ENCODE results near the gene PDGFRB. TPM values are rescaled to one million over a fixed set of nuclear protein-coding genes. Genes with fewer than 3 reads are reported as not detected.

PDGFRB gene
- total RNA-seq, 1 experiment from 2014 or later = 0.66 TPM

GRCh38 chr5:150135557-150136304 lies 19.9 kb downstream of the PDGFRB start:
- no peak overlapping the region for H2AFZ ChIP-seq (ENCODE audit: low read length)
- ChIA-PET CTCF (no interaction called here), POLR2A (ENCODE audit: unreplicated experiment) (no interaction called here)
- intact Hi-C loops (cut with micrococcal nuclease) = loop anchor here (10.0 kb wide), 1 partner anchor 299 kb away; no protein-coding TSS in a partner anchor
- H3K9me3 ChIP-seq (ENCODE audit: low read length) = no peaks in the 10 kb centered on the region
- DNase-seq (no peak), ATAC-seq (no peak)
- no peaks in the 10 kb centered on the region for H3K27me3 ChIP-seq (ENCODE audit: low read length)
- no peaks in the 10 kb centered on the region for H3K36me3 ChIP-seq (ENCODE audit: low read depth, low read length)
- no peak overlapping the region for H3K4me2 ChIP-seq (ENCODE audit: low read length)
- no peak for TF ChIP-seq EZH2 (IDR thresholded peaks at IDR 0.05; ENCODE audit: low read length, unreplicated experiment)
- TF ChIP-seq EZH2phosphoT487 (IDR thresholded peaks at IDR 0.05; ENCODE audit: borderline replicate concordance, low read length) = no peak
- TF ChIP-seq CTCF (conservative IDR thresholded peaks at IDR 0.05; ENCODE audit: low read depth, low read length) = no peak
- no peaks in the 10 kb centered on the region for H4K20me1 ChIP-seq (ENCODE audit: low read length)
- H3F3A ChIP-seq (ENCODE audit: low read length, unreplicated experiment) = no peaks in the 10 kb centered on the region
- H3K4me3 ChIP-seq (ENCODE audit: low read length) = no peak overlapping the region
- H3K27ac ChIP-seq (ENCODE audit: low read length) = no peak overlapping the region
- H3K9me2 ChIP-seq (replicated peaks; ENCODE audit: low read length) = no peaks in the 10 kb centered on the region
- H3K79me2 ChIP-seq (ENCODE audit: low read length) = no peaks in the 10 kb centered on the region
- BruUV-seq (replicated peaks) = no TSS peak
- H3K9ac ChIP-seq (ENCODE audit: low read length) = no peak overlapping the region
- no peaks in the 10 kb centered on the region for H3K4me1 ChIP-seq (ENCODE audit: insufficient read depth, low read length)

GRCh38 chr5:150134198-150134588 lies 21.5 kb downstream of the PDGFRB start:
- intact Hi-C loops (cut with micrococcal nuclease) = loop anchor here (10.0 kb wide), 1 partner anchor 301 kb away; no protein-coding TSS in a partner anchor
- Histone ChIP-seq H3K27ac (ENCODE audit: low read length) (no peak overlapping the region), H3F3A (ENCODE audit: low read length, unreplicated experiment) (no peaks in the 10 kb centered on the region), H4K20me1 (ENCODE audit: low read length) (no peaks in the 10 kb centered on the region), H3K4me3 (ENCODE audit: low read length) (no peak overlapping the region), H3K36me3 (ENCODE audit: low read depth, low read length) (no peaks in the 10 kb centered on the region), H3K9me3 (ENCODE audit: low read length) (no peaks in the 10 kb centered on the region), H3K79me2 (ENCODE audit: low read length) (no peaks in the 10 kb centered on the region), H3K4me1 (ENCODE audit: insufficient read depth, low read length) (peaks cover 6% of the 10 kb centered on the region; the same call in 1 of the 2 replicates), H2AFZ (ENCODE audit: low read length) (no peak overlapping the region), H3K9me2 (replicated peaks; ENCODE audit: low read length) (no peaks in the 10 kb centered on the region), H3K27me3 (ENCODE audit: low read length) (no peaks in the 10 kb centered on the region), H3K9ac (ENCODE audit: low read length) (no peak overlapping the region), H3K4me2 (ENCODE audit: low read length) (no peak overlapping the region)
- BruUV-seq (replicated peaks) = no TSS peak
- ATAC-seq (no peak), DNase-seq (no peak)
- ChIA-PET POLR2A (ENCODE audit: unreplicated experiment) (no interaction called here), CTCF (no interaction called here)
- TF ChIP-seq EZH2phosphoT487 (IDR thresholded peaks at IDR 0.05; ENCODE audit: borderline replicate concordance, low read length) = no peak
- no peak for TF ChIP-seq EZH2 (IDR thresholded peaks at IDR 0.05; ENCODE audit: low read length, unreplicated experiment)
- no peak for TF ChIP-seq CTCF (conservative IDR thresholded peaks at IDR 0.05; ENCODE audit: low read depth, low read length)

- ATAC-seq (no peak), DNase-seq (no peak)
- H3K9ac ChIP-seq (ENCODE audit: low read length) = no peak overlapping the region
- no peak overlapping the region for H3K4me3 ChIP-seq (ENCODE audit: low read length)
- POLR2A ChIA-PET (ENCODE audit: unreplicated experiment) = no interaction called here
- H3K4me1 ChIP-seq (ENCODE audit: insufficient read depth, low read length) = peaks cover 6% of the 10 kb centered on the region; the same call in 1 of the 2 replicates
- TF ChIP-seq EZH2phosphoT487 (IDR thresholded peaks at IDR 0.05; ENCODE audit: borderline replicate concordance, low read length) (no peak), CTCF (conservative IDR thresholded peaks at IDR 0.05; ENCODE audit: low read depth, low read length) (no peak), EZH2 (IDR thresholded peaks at IDR 0.05; ENCODE audit: low read length, unreplicated experiment) (no peak)
- no peaks in the 10 kb centered on the region for H3K9me2 ChIP-seq (replicated peaks; ENCODE audit: low read length)
- H3K27ac ChIP-seq (ENCODE audit: low read length) = no peak overlapping the region
- H2AFZ ChIP-seq (ENCODE audit: low read length) = no peak overlapping the region
- H3K9me3 ChIP-seq (ENCODE audit: low read length) = no peaks in the 10 kb centered on the region
- BruUV-seq (replicated peaks) = no TSS peak
- H3F3A ChIP-seq (ENCODE audit: low read length, unreplicated experiment) = no peaks in the 10 kb centered on the region
- CTCF ChIA-PET = no interaction called here
- H3K27me3 ChIP-seq (ENCODE audit: low read length) = no peaks in the 10 kb centered on the region
- H3K4me2 ChIP-seq (ENCODE audit: low read length) = no peak overlapping the region
- intact Hi-C loops (cut with micrococcal nuclease) = loop anchor here (10.0 kb wide), 1 partner anchor 301 kb away; no protein-coding TSS in a partner anchor
- H3K36me3 ChIP-seq (ENCODE audit: low read depth, low read length) = no peaks in the 10 kb centered on the region
- no peaks in the 10 kb centered on the region for H4K20me1 ChIP-seq (ENCODE audit: low read length)
- H3K79me2 ChIP-seq (ENCODE audit: low read length) = no peaks in the 10 kb centered on the region
Measured at GRCh38 chr5:150133581-150134197, 22.0 kb downstream of the PDGFRB start.
